NCI-H2107 treated with DMSO at 0.1 percent for 48 hours (cell line): ENCODE data around the gene MED15.

Experiments used
- DNase-seq: peaks from one replicate; lab custom pipeline; 2025; ENCODE audit not compliant: unreplicated experiment; lab: John Stamatoyannopoulos, UW

MED15 gene

GRCh38 chr22:20550851-20551744 is 43.7 kb downstream of the MED15 start:
- DNase-seq = no peak

DNA sequence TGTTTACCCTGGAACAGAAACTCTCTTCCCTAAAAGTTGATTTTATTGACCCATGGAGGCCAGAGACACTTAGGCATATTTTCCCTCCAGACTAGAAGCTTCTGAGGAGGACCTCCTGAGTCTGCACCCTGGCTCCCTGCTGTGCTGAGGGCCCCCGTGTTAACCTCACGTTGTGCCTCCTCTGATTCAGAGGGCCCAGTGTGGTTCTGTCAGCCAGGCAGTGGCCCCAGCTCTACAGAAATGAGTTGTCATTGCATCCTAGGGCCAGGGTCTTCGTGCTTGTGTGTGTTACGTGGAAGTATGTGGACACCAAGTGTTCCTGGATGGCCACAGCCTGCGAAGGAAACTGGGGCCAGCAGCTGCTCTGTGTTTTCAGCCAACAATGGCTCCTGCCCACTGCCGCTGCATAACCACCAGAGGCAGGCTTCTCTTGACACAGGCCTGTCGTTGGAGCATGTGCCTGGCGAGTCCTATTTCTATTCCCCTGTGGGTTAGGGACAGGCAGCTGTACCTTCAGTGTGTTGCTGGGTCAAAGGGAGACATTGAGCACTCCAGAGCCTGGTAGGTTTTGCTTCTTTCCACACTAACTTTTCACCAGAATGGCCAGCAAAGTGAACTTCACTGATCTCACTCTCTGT is 44.5 kb downstream of the MED15 start:
- DNase-seq = peak; percentile 58

GRCh38 chr22:20552443-20553401 is 45.3 kb downstream of the MED15 start:
- DNase-seq = no peak

GRCh38 chr22:20553947-20554741 is 46.7 kb downstream of the MED15 start:
- DNase-seq = no peak

DNA sequence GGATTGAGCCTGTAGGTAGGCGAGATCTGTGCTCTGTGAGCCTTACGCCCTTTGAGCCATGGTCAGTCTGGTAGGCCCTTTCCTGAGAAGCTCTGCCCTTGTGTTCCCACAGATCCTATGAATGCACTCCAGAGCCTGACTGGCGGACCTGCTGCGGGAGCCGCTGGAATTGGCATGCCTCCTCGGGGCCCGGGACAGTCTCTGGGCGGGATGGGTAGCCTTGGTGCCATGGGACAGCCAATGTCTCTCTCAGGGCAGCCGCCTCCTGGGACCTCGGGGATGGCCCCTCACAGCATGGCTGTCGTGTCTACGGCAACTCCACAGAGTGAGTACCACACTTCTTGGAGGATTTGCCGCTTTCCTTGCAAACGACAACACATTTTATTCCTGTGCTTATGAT is 47.4 kb downstream of the MED15 start:
- DNase-seq = no peak

DNA sequence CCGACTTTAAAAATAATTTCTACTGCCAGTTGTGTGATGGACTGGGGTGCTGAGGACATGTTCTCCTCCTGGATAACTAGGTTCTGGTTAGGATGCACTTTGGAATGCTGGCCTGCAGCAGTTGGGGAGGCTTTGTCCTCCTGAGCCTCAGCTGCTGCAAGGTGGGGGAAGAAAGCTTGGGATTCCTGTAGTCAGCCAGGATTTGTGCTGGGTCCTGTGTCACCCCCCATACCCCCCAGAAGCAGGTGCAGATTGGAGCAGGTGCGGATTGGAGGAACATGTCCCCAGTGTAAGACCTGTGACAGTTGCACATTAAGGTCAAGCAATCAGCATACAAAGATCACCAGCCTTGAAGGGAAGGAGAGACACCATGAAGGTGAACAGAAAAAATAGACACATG is 51.1 kb downstream of the MED15 start:
- DNase-seq = no peak

- DNase-seq = no peak
Observed at GRCh38 chr22:20559174-20559760, 51.9 kb downstream of the MED15 start.

DNA sequence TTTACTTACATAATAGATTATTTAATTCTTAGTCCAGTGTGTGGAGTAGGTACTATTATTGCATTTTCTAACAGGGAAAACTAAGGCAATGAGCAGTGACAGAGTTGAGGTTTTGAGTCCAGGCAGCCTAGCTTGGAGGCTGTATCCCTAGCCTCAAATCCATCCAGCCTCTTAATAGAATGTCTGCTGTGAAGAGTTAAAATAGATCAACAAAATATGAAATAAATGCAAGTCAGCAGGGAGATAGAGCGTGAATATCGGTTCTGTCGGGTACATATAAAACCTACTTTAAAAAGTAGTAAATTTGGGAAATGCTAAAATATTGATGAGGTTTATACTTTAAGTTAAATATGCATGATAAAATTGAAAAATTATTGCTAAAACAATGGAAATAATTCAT is 53.3 kb downstream of the MED15 start:
- DNase-seq = no peak

GRCh38 chr22:20561882-20562281 is 54.5 kb downstream of the MED15 start:
- DNase-seq = no peak

GRCh38 chr22:20562607-20563465 is 55.4 kb downstream of the MED15 start:
- DNase-seq = no peak

GRCh38 chr22:20563466-20563906 is 56.1 kb downstream of the MED15 start:
- no peak for DNase-seq

GRCh38 chr22:20563941-20564371 is 56.5 kb downstream of the MED15 start:
- DNase-seq = no peak

DNA sequence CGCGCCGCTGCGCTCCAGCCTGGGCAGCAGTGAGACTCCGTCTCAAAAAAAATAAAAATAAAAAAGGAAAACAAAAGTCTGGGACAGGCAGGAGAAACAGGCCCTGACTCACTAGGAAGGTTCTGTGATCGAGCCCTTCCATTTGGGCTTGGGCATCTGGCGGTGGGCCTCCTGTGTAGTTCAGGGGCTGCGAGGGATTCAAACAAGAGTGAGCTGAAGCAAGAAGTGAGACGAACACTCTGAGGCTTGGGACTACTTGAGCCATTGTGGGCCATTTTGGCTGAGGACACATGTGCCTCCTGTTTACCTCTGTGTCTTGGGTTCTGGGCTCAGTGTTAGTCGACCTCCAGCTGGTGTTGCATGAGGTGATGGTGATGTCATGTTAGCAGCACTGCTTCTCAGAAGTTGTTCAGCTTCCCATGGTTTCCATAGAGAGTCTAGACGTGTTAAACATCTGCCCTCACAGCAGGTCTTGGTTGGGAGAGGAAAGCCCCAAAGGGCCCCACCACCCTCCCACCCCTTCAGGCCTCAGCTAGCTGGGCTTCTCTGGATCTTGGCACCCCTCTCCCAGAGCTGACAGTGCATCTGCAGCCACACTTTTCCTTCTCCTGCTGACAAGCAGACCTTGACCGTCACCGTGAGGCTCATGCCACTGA is 57.8 kb downstream of the MED15 start:
- DNase-seq = no peak

- no peak for DNase-seq
Observed at GRCh38 chr22:20565761-20566160, 58.4 kb downstream of the MED15 start.

GRCh38 chr22:20566420-20567260 is 59.2 kb downstream of the MED15 start:
- DNase-seq = no peak

DNA sequence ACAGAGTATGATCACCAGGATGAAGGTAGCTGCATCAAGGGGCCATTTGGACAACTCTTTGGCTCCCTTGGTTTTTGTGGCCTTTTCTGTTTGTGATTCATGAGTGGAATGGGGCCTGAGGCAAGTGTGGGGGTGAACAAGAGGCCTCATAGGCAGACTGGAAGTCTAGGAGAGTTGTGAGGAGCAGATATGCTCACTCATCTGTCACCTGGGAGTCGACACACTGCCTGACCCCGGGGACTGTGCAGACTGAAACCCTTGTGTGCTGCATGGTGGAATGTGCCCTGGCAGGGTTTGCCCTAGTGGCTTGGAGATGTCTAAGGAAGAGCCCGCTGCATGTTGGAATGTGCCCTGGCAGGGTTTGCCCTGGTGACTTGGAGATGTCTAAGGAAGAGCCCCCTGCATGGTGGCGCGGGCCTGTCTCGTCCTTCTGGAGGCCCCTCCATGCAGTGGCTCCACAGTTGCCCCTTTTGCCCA is 60.0 kb downstream of the MED15 start:
- no peak for DNase-seq

DNA sequence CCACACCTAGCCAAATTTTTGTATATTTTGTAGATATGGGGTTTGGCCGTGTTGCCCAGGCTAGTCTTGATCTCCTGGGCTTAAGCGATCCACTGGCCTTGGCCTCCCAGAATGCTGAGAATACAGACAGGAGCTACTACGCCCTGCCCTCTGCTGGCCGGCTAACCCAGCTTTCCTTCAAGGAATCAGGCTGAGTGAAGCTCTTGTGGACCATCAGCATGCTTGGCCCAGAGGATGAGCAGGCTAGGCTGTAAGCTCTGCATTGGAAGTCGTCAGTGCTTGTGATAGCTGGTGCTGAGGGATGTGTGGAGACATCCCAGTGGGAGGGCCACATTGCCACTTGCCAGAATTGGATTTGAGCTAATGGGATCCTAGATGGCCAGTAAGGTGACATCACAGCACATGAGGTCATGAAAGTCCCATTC is 60.6 kb downstream of the MED15 start:
- DNase-seq = no peak
